GM18502 (cell line): ENCODE results near the gene RPL13.
"Not testable (repeated sequence)": the region's sequence is repeated elsewhere in the genome, so short reads cannot be mapped to it uniquely, and the experiment has no call there.

Experiments used
- ATAC-seq: cut with Tn5 transposase; IDR thresholded peaks from one replicate; pipeline ENCODE4 v1.9.1; 2021; ENCODE audit warnings: mild to moderate bottlenecking; ENCODE audit not compliant: unreplicated experiment, poor library complexity

RPL13 gene

GRCh38 chr16:89561884-89562599 lies 1.6 kb downstream of the RPL13 start:
- no peak for ATAC-seq

- no peak for ATAC-seq
These were observed 2.5 kb downstream of the RPL13 start for GRCh38 chr16:89562939-89563338.

- no peak for ATAC-seq
These were observed 3.3 kb downstream of the RPL13 start for GRCh38 chr16:89563639-89564392.

- no peak for ATAC-seq
These were observed 4.2 kb downstream of the RPL13 start for GRCh38 chr16:89564476-89565255.

GRCh38 chr16:89565256-89565505 lies 4.7 kb downstream of the RPL13 start:
- ATAC-seq: no peak

GRCh38 chr16:89565506-89566372 lies 5.3 kb downstream of the RPL13 start:
- no peak for ATAC-seq

GRCh38 chr16:89567656-89568594 lies 7.4 kb downstream of the RPL13 start:
- ATAC-seq: no peak

GRCh38 chr16:89569506-89570341 lies 9.2 kb downstream of the RPL13 start:
- no peak for ATAC-seq

GRCh38 chr16:89570342-89570923 lies 10.0 kb downstream of the RPL13 start:
- ATAC-seq: no peak

GRCh38 chr16:89570983-89571598 lies 10.6 kb downstream of the RPL13 start:
- not testable (repeated sequence) for ATAC-seq

- ATAC-seq: no peak
These were observed 11.2 kb downstream of the RPL13 start for GRCh38 chr16:89571636-89572035.

GRCh38 chr16:89572073-89572484 lies 11.6 kb downstream of the RPL13 start:
- no peak for ATAC-seq

- ATAC-seq: no peak
These were observed 12.2 kb downstream of the RPL13 start for GRCh38 chr16:89572485-89573205.

GRCh38 chr16:89573826-89574680 lies 13.6 kb downstream of the RPL13 start:
- no peak for ATAC-seq

- no peak for ATAC-seq
These were observed 14.3 kb downstream of the RPL13 start for GRCh38 chr16:89574681-89575246.
